Ovary (tissue), 9 donors: ENCODE results near the gene CCDC34. TPM values are rescaled to one million over a fixed set of nuclear protein-coding genes. Genes with fewer than 3 reads are reported as not detected.

Source experiments
- DNase-seq, 5 donors: peaks; one replicate each; pipeline ENCODE4 v3.0.0-alpha.2; 2019 to 2020
- H3K27ac ChIP-seq, 2 donors: fragments of 200-600 bp; one replicate each; pipeline versions ENCODE4 v1.5.1 to v1.8.0; 2019 to 2022
- H3K27me3 ChIP-seq: fragments of 200-600 bp; one replicate; pipeline ENCODE4 v1.8.0; 2022
- H3K36me3 ChIP-seq: fragments of 200-600 bp; sonication (generic); one replicate; pipeline ENCODE4 v1.5.1; 2019
- H3K4me1 ChIP-seq: one replicate; pipeline ENCODE4 v1.8.1; 2013; ENCODE audit warnings: mild to moderate bottlenecking, moderate library complexity; ENCODE audit not compliant: insufficient read depth
- H3K4me3 ChIP-seq: fragments of 200-600 bp; sonication (generic); one replicate; pipeline ENCODE4 v1.5.1; 2017
- H3K9me3 ChIP-seq, 2 donors: fragments of 200-600 bp in 1 of 2; sonication (generic) in 1 of 2; one replicate each; pipeline versions ENCODE4 v1.5.1 to v1.8.1; 2013 to 2019; ENCODE audit warnings: mild to moderate bottlenecking in 1 of 2, moderate library complexity in 1 of 2
- EP300 ChIP-seq: sonication (generic); formaldehyde crosslinking; IDR thresholded peaks from one replicate; pipeline ENCODE4 v1.6.1; 2017; ENCODE audit warnings: antibody characterized with exemption
- POLR2A ChIP-seq: fragments of 450-650 bp; IDR thresholded peaks from one replicate; pipeline ENCODE4 v1.6.1; 2017; ENCODE audit warnings: antibody characterized with exemption, mild to moderate bottlenecking, moderate library complexity
- WGBS, 3 donors: extraction: QIAGEN DNeasy Blood & Tissue Kit in 1 of 3; methylation state at CpG; one replicate each; pipeline versions ENCODE4 v1.1.5 to v1.1.7; 2013 to 2017; 5-methylcytosine and 5-hydroxymethylcytosine counted together
- intact Hi-C, 4 donors: fragments of 100-400 bp; cut with DNase I; formaldehyde crosslinking; loops; one replicate each; pipeline versions ENCODE4 v1.11.0 to v1.15.1; 2022 to 2023
- polyA plus RNA-seq, 2 donors: library from polyadenylated mRNA; stranded (reverse); fragments of 200-250 nt in 1 of 2; fragments of 350-450 nt in 1 of 2; fragmentation: Illumina TruSeq in 1 of 2; extraction: RNeasy Lipid Tissue Mini Kit (QIAGEN cat#74804) in 1 of 2; gene quantifications; one replicate each; pipeline ENCODE4 v1.2.3, GENCODE V29; 2013 to 2014
- total RNA-seq, 7 donors: library from RNA; depleted of rRNA in 2 of 7; stranded (reverse); fragments of >200 nt in 2 of 7; fragmentation: NEBNext Ultra II Directional in 3 of 7; extraction: Animal tissue kit (Norgen Biotek cat#: 25700) in 3 of 7; gene quantifications; one replicate each; pipeline versions ENCODE4 v1.1.0 to v1.2.4, GENCODE V29; 2016 to 2023
- TF ChIP-seq, protein P1 (sequence below), 3 donors: fragments of 450-650 bp in 2 of 3; fragments of 200-600 bp in 1 of 3; IDR thresholded peaks; one replicate each; pipeline versions ENCODE4 v1.5.1 to v1.8.0; 2016 to 2022; ENCODE audit warnings: antibody characterized with exemption in 3 of 3, mild to moderate bottlenecking in 1 of 3
- donor health status: DM: no; HTN: no; CAD: no; lungs with moderate emphysema.
- donor health status: DM: no; HTN: no; CAD: no.
- donor health status: Bipolar disorder and iron deficiency.
- donor health status: DM: yes; HTN: yes; CAD: no.
- donor health status: DM: no; HTN: no; CAD: no.
- donor health status: DM: yes; HTN: yes; CAD: no.

Gene CCDC34
- total and polyA plus RNA-seq, 9 donors = 2.5 to 17.5 (median 7.8) TPM

DNA sequence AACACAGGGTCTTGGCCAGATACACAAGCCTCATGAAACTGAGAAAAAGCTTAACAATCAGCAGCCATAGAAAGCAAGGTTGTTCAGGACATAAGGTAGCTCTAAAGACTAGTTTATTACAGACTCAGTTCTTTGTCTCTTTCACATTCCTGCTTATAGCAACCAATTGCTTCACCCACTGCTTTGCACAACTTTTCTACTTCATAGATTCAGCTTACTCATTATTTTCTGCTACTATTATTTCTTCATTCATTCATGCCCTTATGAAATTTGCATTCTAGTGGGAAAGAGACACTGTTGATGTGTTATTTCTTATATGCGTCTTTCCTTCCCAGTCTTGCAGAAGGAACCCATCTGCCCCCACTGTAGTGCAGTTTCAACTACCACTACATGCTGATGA, 4.7 kb downstream of the CCDC34 start:
- H3K27ac ChIP-seq = no peak overlapping the region
- H3K27me3 ChIP-seq = no peaks in the 10 kb centered on the region
- intact Hi-C loops = no loop called here
- DNase-seq = no peak
- H3K36me3 ChIP-seq = no peaks in the 10 kb centered on the region
- 96 to 98% (median 97%) methylated on average over 1 of the region's 1 CpG for WGBS, 3 donors
- H3K9me3 ChIP-seq = no peaks in the 10 kb centered on the region
- H3K4me1 ChIP-seq = no peaks in the 10 kb centered on the region
- TF ChIP-seq, protein P1, sequence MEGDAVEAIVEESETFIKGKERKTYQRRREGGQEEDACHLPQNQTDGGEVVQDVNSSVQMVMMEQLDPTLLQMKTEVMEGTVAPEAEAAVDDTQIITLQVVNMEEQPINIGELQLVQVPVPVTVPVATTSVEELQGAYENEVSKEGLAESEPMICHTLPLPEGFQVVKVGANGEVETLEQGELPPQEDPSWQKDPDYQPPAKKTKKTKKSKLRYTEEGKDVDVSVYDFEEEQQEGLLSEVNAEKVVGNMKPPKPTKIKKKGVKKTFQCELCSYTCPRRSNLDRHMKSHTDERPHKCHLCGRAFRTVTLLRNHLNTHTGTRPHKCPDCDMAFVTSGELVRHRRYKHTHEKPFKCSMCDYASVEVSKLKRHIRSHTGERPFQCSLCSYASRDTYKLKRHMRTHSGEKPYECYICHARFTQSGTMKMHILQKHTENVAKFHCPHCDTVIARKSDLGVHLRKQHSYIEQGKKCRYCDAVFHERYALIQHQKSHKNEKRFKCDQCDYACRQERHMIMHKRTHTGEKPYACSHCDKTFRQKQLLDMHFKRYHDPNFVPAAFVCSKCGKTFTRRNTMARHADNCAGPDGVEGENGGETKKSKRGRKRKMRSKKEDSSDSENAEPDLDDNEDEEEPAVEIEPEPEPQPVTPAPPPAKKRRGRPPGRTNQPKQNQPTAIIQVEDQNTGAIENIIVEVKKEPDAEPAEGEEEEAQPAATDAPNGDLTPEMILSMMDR (IDR thresholded peaks at IDR 0.05) = no peak
- TF ChIP-seq POLR2A (no peak), EP300 (no peak)
- H3K4me3 ChIP-seq = no peak overlapping the region

DNA sequence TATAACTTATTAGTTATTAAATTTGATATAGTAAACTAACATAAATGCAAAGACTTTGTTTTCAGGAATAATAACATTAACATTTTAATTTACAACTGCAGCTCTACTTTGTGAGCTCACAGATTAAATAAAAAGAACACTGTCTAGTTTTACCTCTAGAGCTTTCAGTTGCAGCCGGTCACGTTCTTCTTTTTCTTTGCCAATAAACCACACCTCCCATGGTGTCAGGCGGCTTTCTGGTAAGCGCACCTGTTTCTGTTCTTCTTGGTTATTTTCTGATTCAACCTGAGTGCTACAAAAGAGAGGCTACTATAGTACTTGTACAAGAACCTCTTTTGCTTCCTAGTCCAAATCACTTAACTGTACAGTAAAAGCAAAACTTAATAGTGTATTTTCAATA, 5.8 kb downstream of the CCDC34 start:
- Histone ChIP-seq H3K9me3 (no peaks in the 10 kb centered on the region), H3K4me3 (no peak overlapping the region), H3K4me1 (no peaks in the 10 kb centered on the region), H3K36me3 (no peaks in the 10 kb centered on the region), H3K27ac (no peak overlapping the region), H3K27me3 (no peaks in the 10 kb centered on the region)
- TF ChIP-seq EP300 = no peak
- no peak for DNase-seq
- 85 to 89% (median 86%) methylated on average over 4 of the region's 4 CpGs for WGBS, 3 donors
- intact Hi-C loops = no loop called here

DNA sequence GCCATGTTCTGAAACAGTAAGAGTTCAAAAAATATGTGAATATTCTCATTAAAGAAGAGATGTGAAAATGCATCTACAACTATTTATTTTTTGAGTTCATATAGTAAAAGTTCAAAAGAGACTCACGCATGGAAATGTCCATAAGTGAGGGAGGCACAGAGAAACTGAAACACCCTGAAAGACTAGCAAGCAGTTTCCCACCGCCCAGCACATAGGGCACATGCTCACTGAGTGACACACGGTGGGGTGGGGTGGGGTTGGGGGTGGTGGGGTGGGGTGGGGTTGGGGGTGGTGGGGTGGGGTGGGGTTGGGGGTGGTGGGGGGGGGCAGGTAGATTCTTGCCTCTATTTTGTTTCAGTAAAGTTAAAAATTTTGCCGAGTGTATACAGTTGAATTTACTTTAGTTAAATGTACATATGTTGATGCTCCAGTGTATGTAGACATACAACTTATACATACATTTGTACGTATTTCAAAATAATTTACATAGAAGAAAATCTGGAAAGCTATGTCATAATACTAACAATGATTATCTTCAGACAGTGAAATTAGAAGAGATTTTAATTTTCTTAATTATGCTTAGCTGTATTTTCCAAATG, 6.3 kb downstream of the CCDC34 start:
- Histone ChIP-seq H3K4me3 (no peak overlapping the region), H3K9me3 (no peaks in the 10 kb centered on the region), H3K27me3 (no peaks in the 10 kb centered on the region), H3K27ac (no peak overlapping the region), H3K4me1 (no peaks in the 10 kb centered on the region), H3K36me3 (no peaks in the 10 kb centered on the region)
- 91 to 96% (median 91%) methylated on average over 5 of the region's 5 CpGs for WGBS, 3 donors
- TF ChIP-seq EP300 (no peak), POLR2A (no peak)
- TF ChIP-seq, protein P1 (IDR thresholded peaks at IDR 0.05) = no peak
- DNase-seq = no peak
- intact Hi-C loops = no loop called here

DNA sequence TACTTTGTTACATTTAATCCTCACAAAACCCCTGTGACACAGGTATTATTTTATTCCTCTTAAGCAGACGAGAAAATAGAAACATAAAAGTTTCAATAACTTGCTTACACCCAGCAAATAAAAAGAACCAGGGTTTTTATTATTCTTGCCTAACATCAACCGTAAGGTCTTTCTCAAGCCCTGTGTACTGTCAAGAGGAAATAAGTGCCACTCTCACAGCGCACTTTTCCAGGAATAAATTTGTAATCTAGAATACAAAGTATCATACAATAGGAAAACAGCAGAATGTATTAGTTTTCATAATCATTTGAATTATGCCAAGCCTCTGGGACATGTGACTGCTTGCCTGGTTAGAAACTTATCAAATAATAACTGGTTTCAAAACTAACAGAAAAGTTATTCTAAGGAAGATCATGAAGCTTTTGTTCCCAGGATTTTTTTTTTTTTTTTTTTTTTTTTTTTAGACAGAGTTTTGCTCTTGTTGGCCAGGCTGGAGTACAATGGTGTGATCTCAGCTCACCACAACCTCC, 7.4 kb downstream of the CCDC34 start:
- TF ChIP-seq POLR2A = no peak
- no peak for TF ChIP-seq EP300
- TF ChIP-seq, protein P1 (IDR thresholded peaks at IDR 0.05) = no peak
- intact Hi-C loops = no loop called here
- no peaks in the 10 kb centered on the region for H3K9me3 ChIP-seq
- no peak for DNase-seq
- H3K27ac ChIP-seq = no peak overlapping the region
- 92 to 94% (median 94%) methylated on average over 3 of the region's 3 CpGs for WGBS, 3 donors
- H3K4me3 ChIP-seq = no peak overlapping the region
- H3K36me3 ChIP-seq = no peaks in the 10 kb centered on the region
- no peaks in the 10 kb centered on the region for H3K27me3 ChIP-seq
- no peaks in the 10 kb centered on the region for H3K4me1 ChIP-seq

DNA sequence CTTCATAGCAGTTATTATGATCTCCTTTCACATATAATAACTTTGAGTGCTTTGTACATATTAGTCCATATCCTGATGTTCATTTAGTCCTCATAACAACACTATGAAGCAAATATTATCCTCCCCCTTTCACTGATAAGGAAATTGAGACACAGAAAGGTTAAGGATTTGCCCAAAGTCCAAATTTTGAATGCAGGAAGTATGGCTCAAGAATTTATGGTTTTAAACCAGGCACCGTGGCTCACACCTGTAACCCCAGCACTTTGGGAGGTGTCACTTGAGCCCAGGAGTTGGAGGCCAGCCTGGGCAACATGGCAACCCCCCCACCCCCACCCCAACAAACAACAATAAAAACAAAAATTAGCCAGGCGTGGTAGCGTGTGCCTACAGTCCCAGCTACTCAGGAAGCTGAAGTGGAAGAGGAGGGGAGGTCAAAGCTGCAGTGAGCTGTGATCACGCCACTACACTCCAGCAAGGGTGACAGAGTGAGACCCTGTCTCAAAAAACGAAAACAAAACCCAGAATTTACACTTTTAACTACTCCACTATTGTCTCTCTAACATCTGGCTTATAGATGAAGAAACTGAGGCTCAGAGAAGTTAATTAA, 8.6 kb downstream of the CCDC34 start:
- Histone ChIP-seq H3K27ac (no peak overlapping the region), H3K4me3 (no peak overlapping the region), H3K9me3 (no peaks in the 10 kb centered on the region), H3K4me1 (no peaks in the 10 kb centered on the region), H3K36me3 (no peaks in the 10 kb centered on the region), H3K27me3 (no peaks in the 10 kb centered on the region)
- no peak for DNase-seq
- TF ChIP-seq POLR2A (no peak), EP300 (no peak)
- TF ChIP-seq, protein P1 (IDR thresholded peaks at IDR 0.05) = no peak
- intact Hi-C loops = no loop called here
- 73 to 80% (median 76%) methylated on average over 5 of the region's 5 CpGs for WGBS, 3 donors
